ENCODE data around the gene KCTD10.

The KCTD10 gene

GRCh38 chr12:109467978-109468676 lies 9.0 kb downstream of the KCTD10 start:
- DNase-seq: no peak

GRCh38 chr12:109466821-109467220 lies 10.3 kb downstream of the KCTD10 start:
- no peak for DNase-seq

GRCh38 chr12:109466305-109466704 lies 10.8 kb downstream of the KCTD10 start:
- DNase-seq: no peak

GRCh38 chr12:109464642-109465351 lies 12.3 kb downstream of the KCTD10 start:
- no peak for DNase-seq

- DNase-seq: no peak
Measured at GRCh38 chr12:109463756-109464155, 13.3 kb downstream of the KCTD10 start.

- no peak for DNase-seq
Measured at GRCh38 chr12:109462868-109463692, 14.0 kb downstream of the KCTD10 start.

- no peak for DNase-seq
Measured at GRCh38 chr12:109461846-109462756, 15.0 kb downstream of the KCTD10 start.

- no peak for DNase-seq
Measured at GRCh38 chr12:109461049-109461845, 15.9 kb downstream of the KCTD10 start.

GRCh38 chr12:109460538-109460937 lies 16.6 kb downstream of the KCTD10 start:
- no peak for DNase-seq

GRCh38 chr12:109459247-109459646 lies 17.9 kb downstream of the KCTD10 start:
- no peak for DNase-seq

- no peak for DNase-seq
Measured at GRCh38 chr12:109458771-109459208, 18.3 kb downstream of the KCTD10 start.

- DNase-seq: no peak
Measured at GRCh38 chr12:109458086-109458485, 19.0 kb downstream of the KCTD10 start.

GRCh38 chr12:109455706-109456105 lies 21.4 kb downstream of the KCTD10 start:
- DNase-seq: no peak

GRCh38 chr12:109452489-109452888 lies 24.6 kb downstream of the KCTD10 start:
- no peak for DNase-seq

GRCh38 chr12:109451400-109451799 lies 25.7 kb downstream of the KCTD10 start:
- DNase-seq: no peak

- no peak for DNase-seq
Measured at GRCh38 chr12:109450980-109451379, 26.1 kb downstream of the KCTD10 start.

- DNase-seq: no peak
Measured at GRCh38 chr12:109449845-109450532, 27.1 kb downstream of the KCTD10 start.

- no peak for DNase-seq
Measured at GRCh38 chr12:109448707-109449390, 28.3 kb downstream of the KCTD10 start.

- no peak for DNase-seq
Measured at GRCh38 chr12:109448272-109448671, 28.8 kb downstream of the KCTD10 start.

GRCh38 chr12:109447482-109447881 lies 29.6 kb downstream of the KCTD10 start:
- DNase-seq: no peak

Measured in activated CD4-positive, alpha-beta T cell treated with anti-CD3 and anti-CD28 coated beads, Interleukin-2, amount 50 U/mL, for 1 hour (primary cell).